Limb (tissue), 2 donors: ENCODE results near the gene MERTK.
"Not testable (repeated sequence)": the region's sequence is repeated elsewhere in the genome, so short reads cannot be mapped to it uniquely, and the experiment has no call there.

Experiments used
- DNase-seq, 2 donors: peaks; one replicate each; pipeline ENCODE4 v3.0.0-alpha.2; 2016; ENCODE audit errors: extremely low spot score in 2 of 2

Gene MERTK

DNA sequence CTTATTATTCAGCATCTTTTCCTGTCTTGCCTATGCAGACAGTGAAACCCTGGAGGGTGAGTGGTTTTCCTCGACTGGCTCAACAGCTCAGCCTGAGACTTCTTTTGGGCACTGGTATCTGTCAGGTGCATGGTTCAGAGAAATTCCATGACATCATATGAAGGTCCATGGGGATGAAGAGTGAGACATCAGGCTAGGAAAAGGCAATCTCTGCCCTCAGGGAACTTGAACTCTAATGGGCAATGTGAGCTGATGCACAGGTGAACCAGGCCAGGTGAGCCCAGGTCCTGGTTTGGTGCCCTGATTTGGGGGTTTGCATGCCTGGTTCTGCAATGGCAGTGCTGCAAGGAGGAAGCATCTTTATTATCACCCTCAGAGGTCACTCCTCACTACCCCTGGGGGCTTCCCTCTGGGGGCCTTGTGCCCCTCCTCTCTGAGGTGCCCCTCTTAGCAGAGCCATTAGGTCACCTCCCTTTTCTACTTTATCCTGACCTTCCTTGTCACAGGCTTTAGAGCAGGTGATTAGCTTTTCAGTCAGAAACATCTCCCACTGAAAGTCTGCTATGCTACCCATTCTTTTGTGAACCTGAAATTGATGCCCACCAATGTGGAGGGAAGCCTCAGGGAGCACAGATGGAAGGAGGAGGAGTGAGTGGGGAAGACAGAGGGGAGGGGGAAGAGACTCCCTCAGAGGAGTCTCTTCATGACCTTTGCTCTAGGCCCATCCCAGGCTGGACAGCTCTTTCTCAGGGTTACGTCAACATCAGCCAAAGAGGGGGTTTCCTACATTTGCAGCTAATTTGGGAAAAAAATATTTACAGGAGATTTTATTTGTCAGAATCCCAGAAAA is 47.3 kb downstream of the MERTK start:
- no peak for DNase-seq

DNA sequence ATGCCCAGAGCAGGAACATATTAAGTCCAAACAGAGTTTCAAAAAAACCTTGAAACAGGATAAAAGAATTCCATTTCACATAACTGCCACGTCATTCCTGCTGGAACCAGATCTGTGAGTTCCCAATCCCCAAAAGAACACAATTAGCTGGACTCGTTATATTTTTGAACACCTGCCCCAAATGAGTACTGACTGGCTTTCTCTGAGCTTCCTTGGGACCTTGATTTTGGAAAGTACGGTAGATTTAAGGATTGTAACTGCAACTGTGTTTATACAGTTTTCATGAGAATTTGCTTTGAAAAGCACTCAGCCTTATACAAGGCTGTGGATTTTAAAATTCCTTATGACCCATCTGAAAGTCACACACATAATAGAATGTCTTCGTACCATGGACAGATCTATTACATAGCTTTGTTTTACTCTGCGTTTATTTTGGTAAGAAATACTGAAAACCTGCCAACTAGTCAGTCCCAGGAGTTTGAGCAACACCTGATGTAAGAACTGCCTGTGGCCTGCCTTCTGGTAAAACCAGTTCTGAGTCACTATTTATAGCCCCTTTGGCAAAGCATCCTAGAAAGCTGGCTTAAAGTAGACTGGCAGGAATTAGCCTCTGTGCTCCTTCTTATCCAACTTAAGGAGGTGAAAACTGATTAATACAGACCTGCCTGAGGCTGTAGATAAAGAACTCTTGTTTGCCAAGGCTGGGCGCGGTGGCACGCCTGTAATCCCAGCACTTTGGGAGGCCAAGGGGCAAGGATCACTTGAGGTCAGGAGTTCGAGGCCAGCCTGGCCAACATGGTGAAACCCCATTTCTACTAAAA is 48.1 kb downstream of the MERTK start:
- DNase-seq, result peak in 1 of 2 donors; percentile 71

DNA sequence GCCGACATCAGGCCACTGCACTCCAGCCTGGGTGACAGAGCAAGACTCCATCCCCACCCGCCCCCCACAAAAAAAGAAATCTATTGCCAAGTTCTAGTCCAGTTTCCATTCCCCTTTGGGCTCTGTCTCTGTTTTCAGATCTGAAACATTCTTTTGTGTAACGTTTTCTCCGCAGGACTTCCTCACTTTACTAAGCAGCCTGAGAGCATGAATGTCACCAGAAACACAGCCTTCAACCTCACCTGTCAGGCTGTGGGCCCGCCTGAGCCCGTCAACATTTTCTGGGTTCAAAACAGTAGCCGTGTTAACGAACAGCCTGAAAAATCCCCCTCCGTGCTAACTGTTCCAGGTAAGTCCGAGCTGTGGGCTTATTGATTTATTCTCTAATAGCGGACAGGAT is 48.8 kb downstream of the MERTK start:
- no peak for DNase-seq

DNA sequence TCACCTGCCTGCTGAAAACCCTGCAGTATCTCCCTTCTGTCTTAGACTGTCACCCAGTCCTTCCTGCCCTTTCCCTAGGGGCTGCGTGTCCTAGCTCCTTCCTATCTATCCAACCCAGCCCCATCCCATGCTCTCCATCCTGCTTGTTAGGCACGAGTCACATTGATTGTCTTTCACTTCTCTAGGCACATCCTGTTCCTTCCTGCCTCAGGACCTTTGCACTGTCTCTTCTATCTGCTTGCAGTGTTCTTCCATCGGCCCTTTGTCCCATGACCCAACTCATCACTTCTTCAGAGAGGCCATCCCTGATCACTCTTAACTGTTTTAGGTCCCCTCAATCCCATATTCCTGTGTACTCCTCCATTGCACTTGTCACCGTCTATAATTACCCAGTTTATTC is 50.4 kb downstream of the MERTK start:
- DNase-seq, result no peak

DNA sequence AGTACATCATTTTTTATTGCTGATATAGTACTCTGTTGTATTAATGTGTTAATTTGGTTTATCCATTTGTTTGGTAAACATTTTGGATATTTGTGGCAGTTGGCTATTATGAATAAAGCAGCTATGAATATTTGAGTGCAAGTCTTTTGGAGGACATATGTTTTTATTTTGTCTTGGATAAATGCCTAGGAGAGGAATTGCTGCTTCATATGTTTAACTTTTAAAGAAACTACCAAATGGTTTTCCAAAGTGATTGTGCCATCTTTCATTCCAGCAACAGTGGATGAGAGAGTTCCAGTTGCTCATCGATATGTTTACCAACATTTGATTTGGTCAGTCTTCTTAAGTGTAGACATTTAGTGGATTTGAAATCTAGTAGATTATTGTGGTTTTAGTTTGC is 51.8 kb downstream of the MERTK start:
- no peak for DNase-seq

DNA sequence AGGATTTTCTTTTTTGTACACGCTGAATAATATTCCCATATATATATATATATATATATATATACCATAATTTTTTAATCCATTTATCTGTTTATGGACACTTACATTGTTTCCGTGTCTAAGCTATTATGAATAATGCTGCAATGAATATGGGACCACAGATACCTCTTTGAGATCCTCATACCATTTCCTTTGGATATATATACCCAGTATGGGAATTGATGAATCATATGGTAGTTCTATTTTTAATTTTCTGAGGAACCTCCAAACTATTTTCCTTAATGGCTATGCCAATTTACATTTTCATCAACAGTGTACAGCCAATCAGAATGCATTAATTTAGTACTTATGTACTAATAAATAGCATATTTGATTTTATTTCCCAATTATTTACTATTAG is 53.1 kb downstream of the MERTK start:
- DNase-seq, result no peak

DNA sequence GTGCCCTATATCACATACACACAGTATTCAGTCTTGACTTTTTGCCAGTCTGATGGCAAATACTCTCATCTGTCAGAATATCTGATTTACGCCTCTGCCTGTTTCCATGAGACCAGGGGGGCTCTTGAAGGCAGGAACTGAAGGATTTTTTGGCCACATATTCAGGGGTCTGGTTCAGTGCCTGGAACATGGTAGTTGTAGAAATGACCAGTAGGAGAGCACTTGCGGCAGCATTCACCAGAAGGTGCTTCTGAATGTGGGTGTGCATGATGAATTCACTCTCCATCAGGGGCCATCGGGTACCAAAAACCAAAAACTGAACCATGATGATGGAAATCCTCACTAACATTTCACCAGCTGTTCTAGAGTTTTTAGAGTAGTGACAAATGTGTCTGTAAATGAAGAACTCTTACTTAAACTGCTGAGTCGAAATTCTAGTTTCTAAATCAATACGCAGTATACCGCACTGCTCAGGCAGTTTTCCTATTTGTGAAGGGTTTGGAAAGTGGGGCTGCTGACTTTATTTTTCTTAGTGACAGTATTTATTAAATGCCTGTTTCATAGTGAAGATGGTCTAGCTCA is 54.6 kb downstream of the MERTK start:
- no peak for DNase-seq

DNA sequence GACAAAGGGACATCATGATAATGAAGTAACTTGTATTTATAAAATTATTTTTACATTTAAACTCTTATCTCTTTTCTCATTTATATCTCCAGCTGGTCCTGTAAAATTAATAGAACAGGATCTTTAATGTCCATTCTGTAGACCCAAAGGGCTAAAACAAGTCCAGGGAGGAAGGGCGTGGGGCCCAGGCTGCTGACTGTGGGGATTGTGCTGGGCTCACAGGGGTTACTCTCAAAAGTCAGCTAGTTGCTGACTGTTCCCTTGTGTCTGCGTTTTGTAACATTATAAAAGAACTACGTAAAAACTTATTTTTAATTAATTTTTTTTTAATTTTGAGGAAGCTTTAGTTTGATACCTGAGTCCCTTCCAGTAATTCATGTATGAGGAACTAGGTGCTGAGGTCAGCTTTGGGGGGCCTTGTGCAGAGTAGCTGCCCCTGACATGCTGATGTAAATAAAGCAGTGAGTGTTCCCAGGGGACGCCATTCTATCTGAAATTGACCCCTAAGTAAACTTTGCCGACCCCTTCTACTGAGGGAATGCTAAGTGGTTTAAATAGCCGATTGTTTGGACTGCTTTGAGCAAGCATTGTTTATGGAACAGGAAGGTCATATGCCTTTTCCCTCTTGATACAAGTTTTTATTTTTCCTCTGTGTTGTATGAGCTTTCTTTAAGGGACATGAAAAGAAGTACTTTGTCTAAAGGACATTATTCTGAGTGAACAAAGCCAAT is 56.4 kb downstream of the MERTK start:
- DNase-seq, result no peak

DNA sequence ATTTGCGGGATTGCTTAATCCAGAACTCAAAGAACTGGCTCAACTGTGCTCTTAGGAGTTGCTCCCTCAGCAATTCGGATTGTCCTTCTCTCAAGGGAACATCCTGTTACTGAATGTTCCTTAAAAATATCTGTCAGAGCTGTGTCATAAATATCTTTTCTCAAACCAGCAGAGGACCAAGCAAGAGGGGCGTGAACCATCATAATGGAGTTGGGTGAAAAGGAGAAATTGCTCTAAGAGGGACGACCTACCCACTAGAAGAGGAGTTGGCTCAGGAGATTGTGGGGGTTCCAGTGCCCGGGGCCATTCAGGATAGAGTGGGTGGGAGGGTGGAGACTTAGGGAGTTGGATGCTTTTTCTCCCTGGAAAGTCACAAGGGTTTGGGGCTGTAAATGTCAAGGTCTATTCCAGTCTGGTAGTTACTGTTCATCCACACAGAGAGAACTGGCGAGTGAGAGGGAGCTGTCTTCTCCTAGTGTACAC is 59.5 kb downstream of the MERTK start:
- DNase-seq, result no peak

DNA sequence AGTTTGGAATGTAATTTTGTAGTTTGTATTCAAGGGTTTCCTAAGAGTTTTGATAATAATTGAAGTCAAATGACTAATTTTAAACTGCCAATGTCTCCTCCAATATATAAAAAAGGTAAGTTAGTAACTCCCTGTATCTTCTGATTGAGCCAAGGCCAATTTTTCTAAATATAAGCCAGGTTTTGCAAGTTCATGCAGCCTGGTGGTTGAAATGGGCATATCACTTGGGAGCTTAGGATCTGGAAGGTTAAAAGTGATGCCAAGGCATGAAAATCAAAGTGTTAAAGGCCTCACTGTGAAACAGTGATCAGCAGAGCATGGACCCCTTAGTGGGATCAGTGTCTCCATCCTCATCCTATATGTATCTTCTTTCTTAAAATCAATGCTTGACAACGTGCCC is 60.5 kb downstream of the MERTK start:
- DNase-seq, result no peak

DNA sequence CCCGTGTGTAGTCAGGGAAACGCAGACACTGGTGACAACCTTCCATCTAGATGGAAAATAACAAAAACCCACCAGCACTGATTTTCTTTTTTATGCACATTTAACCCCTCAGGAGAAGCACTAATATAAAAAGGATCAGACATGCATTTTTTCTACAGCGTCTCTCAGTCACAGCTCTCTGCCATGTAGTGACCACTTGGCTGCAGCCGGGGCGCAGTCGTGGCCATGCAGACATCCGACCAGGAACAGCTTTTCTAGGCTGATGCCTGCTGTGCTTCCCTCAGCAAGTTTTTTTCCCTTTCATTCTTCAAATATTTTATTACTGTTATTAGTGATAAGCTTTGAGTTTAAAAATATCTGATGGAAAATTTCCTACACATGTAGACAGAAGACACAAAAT is 63.3 kb downstream of the MERTK start:
- DNase-seq, result no peak

DNA sequence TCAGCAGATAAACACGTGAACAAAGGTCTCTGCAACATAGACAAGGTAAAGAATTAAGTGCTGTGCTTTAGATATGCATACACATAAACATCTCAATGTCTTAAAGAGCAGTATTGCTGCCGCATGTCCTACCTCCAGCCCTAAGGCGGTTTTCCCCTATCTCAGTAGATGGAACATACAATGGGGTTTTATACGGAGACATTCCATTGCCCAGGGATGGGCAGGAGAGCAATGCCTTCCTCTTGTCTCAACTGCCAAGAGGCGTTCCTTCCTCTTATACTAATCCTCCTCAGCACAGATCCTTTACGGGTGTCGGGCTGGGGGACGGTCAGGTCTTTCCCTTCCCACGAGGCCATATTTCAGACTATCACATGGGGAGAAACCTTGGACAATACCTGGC is 64.7 kb downstream of the MERTK start:
- not testable (repeated sequence) for DNase-seq

DNA sequence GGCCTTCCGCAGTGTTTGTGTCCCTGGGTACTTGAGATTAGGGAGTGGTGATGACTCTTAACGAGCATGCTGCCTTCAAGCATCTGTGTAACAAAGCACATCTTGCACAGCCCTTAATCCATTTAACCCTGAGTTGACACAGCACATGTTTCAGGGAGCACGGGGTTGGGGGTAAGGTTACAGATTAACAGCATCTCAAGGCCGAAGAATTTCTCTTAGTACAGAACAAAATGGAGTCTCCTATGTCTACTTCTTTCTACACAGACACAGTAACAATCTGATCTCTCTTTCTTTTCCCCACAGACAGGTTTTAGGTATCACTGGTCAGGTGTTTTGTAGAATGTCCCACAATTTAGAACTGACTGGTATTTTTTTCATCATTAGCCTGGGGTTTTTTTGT is 65.1 kb downstream of the MERTK start:
- DNase-seq, result not testable (repeated sequence)

DNA sequence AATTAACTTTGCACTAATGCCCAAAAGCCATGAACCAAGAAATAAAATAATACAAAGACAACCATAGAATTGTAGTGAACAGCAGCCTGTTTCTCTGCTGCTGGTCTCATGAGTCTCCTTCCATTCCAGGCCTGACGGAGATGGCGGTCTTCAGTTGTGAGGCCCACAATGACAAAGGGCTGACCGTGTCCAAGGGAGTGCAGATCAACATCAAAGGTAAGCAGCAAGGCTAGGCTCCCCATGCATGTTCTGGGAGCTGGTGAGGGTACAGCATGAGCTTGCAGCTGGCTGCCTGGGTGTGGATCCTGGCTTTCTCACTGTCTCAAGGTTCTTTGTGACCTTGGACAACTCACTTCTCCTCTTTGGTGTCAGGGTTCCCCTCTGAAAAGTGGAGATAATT is 66.7 kb downstream of the MERTK start:
- DNase-seq, result no peak

DNA sequence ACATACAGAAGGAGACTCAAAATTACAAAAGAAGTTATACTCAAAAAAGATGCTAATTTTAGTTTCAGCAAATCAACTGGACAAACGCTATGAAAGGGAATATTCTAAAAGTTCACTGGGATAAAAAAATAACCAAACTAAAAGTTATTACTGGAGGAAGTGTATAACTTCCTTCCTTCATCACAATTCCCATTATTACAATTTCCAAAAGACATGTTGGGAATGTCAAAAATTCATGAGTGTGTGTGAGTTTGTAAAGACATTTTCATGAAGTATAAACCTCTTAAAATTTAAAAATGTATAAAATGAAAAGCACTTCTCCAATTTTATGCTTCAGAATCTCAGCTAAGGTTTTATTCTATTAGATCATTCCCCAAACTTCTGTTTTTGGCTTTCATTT is 67.8 kb downstream of the MERTK start:
- DNase-seq, result no peak

DNA sequence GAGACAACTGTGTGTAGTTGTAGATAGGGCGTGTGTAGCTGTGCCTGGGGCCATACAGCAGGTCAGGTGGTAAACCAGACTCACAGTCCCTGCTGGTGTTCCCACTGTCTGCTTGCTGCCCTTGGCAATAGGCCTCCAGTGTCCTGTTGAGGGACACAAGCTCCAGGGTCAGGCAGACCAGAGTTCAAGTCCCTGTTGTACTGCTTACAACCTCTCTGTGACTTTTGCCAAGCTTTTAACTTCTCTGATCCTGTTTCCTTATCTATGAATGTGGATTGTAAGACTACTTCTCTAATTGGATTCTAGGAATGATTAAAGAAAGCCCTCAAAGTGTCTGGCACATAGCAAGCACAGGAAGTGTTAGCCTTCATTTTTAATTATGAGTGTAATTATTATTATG is 68.6 kb downstream of the MERTK start:
- no peak for DNase-seq

DNA sequence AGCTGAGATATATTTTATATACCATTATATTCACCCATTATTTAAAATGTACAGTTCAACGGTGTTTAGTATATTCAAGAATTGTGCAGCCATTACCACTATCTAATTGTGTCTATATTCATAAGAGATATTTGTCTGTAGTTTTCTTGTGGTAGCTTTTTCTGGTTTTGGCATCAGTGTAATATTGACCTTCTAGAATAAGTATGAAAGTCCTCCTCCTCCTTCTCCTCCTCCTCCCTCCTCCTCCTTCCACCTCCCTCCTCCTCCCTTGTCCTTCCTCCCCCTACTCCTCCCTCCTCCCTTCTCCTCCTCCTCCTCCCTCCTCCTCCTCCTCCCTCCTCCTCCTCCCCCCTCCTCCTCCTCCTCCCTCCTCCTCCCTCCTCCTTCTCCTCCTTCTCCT is 72.0 kb downstream of the MERTK start:
- DNase-seq, result no peak

DNA sequence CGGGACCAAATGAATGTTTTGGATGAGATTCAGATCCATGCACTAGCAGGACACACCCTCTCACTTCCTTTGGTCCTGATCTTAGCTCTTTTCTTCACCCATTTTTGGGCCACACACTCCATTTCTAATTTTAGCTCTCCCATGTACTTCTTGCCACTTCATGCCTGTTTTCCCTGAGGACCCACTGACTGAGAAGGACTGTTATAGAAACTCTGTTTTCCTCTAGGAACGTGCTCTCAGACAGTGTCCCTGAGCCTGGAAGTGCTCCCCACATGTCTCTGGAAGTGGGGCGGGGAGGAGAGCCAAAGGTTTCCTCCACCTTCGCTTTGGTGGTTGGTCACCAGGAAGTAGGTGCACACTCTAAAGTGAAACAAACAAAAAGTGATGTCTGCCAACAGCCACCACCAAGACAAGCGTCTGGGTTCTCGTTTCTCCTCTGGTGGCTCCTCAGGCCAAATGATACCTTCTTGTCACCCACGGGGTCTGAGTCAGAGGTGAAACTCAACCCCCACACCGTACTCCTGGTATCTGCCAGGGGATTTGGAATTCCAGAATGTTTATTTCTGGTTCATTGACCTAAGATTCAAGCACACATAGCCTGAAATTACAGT is 74.7 kb downstream of the MERTK start:
- no peak for DNase-seq

DNA sequence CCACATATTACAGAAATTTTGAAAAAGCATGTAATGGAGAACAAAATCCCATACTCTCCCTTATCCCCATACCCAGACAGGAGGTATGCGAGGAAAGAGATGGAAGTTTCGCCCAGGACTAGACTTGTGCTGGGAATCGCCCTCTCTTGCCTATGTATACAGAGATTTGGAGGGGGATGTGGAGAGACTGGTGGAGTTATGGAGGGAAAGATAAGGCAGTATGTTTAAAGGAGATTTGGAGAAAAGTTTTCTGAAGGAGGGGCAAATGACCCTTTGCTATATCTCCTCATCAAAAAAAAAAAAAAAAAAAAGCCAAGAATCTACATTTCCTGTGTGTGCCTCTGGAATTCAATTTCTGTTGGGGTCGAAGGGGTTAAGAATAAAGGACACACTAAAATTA is 75.3 kb downstream of the MERTK start:
- no peak for DNase-seq

DNA sequence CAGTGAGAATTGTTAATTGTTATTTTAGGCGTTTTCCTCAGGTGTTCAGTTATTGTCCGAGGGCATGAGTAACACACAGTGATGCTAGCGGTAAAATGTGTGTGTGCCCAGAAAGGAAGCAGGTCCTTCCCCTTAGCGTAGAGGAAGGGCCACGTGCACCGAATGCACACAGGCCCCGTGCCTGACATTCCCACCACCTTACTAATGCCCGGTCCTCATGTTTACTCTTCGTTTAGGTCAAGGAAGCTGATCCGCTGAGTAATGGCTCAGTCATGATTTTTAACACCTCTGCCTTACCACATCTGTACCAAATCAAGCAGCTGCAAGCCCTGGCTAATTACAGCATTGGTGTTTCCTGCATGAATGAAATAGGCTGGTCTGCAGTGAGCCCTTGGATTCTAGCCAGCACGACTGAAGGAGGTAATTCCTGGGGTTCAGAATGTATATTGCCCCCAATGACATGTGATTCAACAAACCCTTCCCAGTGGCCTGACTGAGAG is 76.7 kb downstream of the MERTK start:
- DNase-seq, result no peak

DNA sequence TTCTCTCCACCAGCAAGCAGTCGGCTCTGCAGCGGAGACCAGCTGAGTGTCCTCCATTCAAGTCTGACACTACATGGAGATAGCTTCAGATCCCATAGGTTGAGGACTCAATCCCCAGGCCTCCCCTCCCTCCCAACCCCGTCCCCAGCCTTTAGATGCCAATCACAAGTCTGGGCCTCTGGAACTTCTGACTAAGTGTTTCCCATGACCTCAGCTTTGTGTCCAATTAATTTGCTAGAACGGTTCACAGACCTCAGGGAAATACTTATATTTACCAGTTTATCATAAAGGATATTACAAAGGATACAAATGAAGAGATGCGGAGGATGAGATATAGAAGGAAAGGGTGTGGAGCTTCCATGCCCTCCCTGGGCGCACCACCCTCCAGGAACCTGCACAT is 77.4 kb downstream of the MERTK start:
- DNase-seq, result no peak
